Measurements from ENCODE around the gene TTLL8. TPM values are rescaled to one million over a fixed set of nuclear protein-coding genes. Genes with fewer than 3 reads are reported as not detected.

TTLL8 gene
- total and polyA plus RNA-seq, 2 of the 8 experiments (the other 6 are each of a cell fraction or from before 2014, with no cell fraction given), result not detected

DNA sequence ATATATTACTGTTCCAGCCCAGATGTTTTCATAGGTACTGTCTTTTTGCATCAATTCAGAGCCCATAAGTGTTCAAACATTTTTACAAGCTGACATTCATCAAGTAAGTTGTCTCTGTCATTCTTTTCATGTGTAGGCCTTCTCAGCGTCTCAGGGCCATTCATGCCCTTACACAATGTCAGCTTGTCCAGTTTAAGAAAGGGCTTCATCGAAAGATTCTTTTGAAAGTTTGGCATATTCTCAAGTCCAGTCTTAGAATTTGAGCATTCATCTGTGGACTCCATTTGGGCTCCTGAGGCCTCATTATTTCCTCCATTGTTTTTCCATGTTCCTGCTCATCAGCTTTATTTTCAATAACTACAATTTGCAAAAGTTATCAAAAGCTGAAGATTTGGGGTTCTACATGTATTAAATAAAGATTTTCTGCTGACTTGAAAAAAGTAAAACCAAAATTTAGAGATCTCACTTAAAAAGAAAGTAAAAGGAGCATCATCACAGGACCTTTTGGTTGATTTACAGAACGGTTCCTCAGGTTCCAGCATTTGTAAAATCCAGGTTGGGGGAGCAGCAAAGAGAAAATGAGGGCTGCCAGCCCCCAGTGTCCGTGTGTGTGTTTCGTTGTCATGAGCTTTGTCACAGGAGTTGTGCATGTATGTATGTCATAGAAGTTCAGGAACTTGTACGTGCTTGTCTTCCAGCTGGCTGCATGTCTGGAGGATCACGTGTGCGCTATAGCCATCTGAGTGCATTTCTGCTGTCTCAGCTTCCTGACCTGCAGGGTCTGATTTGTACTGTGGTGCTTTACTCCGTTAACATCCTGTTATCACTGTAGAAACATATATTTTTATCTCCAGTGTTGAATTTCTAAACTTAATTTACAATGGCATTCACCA is 47.4 kb upstream of the TTLL8 start (continued):
- TF ChIP-seq, protein P1, sequence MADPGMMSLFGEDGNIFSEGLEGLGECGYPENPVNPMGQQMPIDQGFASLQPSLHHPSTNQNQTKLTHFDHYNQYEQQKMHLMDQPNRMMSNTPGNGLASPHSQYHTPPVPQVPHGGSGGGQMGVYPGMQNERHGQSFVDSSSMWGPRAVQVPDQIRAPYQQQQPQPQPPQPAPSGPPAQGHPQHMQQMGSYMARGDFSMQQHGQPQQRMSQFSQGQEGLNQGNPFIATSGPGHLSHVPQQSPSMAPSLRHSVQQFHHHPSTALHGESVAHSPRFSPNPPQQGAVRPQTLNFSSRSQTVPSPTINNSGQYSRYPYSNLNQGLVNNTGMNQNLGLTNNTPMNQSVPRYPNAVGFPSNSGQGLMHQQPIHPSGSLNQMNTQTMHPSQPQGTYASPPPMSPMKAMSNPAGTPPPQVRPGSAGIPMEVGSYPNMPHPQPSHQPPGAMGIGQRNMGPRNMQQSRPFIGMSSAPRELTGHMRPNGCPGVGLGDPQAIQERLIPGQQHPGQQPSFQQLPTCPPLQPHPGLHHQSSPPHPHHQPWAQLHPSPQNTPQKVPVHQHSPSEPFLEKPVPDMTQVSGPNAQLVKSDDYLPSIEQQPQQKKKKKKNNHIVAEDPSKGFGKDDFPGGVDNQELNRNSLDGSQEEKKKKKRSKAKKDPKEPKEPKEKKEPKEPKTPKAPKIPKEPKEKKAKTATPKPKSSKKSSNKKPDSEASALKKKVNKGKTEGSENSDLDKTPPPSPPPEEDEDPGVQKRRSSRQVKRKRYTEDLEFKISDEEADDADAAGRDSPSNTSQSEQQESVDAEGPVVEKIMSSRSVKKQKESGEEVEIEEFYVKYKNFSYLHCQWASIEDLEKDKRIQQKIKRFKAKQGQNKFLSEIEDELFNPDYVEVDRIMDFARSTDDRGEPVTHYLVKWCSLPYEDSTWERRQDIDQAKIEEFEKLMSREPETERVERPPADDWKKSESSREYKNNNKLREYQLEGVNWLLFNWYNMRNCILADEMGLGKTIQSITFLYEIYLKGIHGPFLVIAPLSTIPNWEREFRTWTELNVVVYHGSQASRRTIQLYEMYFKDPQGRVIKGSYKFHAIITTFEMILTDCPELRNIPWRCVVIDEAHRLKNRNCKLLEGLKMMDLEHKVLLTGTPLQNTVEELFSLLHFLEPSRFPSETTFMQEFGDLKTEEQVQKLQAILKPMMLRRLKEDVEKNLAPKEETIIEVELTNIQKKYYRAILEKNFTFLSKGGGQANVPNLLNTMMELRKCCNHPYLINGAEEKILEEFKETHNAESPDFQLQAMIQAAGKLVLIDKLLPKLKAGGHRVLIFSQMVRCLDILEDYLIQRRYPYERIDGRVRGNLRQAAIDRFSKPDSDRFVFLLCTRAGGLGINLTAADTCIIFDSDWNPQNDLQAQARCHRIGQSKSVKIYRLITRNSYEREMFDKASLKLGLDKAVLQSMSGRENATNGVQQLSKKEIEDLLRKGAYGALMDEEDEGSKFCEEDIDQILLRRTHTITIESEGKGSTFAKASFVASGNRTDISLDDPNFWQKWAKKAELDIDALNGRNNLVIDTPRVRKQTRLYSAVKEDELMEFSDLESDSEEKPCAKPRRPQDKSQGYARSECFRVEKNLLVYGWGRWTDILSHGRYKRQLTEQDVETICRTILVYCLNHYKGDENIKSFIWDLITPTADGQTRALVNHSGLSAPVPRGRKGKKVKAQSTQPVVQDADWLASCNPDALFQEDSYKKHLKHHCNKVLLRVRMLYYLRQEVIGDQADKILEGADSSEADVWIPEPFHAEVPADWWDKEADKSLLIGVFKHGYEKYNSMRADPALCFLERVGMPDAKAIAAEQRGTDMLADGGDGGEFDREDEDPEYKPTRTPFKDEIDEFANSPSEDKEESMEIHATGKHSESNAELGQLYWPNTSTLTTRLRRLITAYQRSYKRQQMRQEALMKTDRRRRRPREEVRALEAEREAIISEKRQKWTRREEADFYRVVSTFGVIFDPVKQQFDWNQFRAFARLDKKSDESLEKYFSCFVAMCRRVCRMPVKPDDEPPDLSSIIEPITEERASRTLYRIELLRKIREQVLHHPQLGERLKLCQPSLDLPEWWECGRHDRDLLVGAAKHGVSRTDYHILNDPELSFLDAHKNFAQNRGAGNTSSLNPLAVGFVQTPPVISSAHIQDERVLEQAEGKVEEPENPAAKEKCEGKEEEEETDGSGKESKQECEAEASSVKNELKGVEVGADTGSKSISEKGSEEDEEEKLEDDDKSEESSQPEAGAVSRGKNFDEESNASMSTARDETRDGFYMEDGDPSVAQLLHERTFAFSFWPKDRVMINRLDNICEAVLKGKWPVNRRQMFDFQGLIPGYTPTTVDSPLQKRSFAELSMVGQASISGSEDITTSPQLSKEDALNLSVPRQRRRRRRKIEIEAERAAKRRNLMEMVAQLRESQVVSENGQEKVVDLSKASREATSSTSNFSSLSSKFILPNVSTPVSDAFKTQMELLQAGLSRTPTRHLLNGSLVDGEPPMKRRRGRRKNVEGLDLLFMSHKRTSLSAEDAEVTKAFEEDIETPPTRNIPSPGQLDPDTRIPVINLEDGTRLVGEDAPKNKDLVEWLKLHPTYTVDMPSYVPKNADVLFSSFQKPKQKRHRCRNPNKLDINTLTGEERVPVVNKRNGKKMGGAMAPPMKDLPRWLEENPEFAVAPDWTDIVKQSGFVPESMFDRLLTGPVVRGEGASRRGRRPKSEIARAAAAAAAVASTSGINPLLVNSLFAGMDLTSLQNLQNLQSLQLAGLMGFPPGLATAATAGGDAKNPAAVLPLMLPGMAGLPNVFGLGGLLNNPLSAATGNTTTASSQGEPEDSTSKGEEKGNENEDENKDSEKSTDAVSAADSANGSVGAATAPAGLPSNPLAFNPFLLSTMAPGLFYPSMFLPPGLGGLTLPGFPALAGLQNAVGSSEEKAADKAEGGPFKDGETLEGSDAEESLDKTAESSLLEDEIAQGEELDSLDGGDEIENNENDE (IDR thresholded peaks at IDR 0.05; ENCODE audit: insufficient replicate concordance, low read length), result no peak
- TF ChIP-seq SRF (IDR thresholded peaks at IDR 0.05; ENCODE audit: low read depth, low read length), result no peak

Measured in H1 (cell line).